ENCODE data around the gene PLEK. TPM values are rescaled to one million over a fixed set of nuclear protein-coding genes. Genes with fewer than 3 reads are reported as not detected.

PLEK gene
- total RNA-seq, 6 experiments from 2014 or later = 0.98 to 14.8 (median 2.4) TPM

DNA sequence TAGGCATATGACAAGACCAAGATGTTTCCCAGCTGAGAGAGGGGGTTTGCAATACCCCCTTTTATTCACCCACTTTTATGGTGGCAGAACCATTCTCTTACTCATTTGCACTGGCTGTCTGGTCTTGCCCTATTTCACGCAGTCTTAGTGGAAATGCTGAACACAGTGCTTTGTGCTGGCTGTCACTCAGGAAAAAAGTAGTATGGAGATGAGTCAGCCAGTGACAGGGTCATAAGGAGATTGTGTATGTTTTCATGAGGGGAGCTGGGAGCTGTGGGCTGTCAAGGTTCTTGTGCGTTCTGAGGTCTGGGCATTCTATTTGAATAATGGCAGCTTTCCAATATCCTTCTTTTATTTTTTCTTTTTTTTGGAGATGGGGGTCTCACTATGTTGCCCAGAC, 34.4 kb upstream of the PLEK start:
- TF ChIP-seq, protein P1, sequence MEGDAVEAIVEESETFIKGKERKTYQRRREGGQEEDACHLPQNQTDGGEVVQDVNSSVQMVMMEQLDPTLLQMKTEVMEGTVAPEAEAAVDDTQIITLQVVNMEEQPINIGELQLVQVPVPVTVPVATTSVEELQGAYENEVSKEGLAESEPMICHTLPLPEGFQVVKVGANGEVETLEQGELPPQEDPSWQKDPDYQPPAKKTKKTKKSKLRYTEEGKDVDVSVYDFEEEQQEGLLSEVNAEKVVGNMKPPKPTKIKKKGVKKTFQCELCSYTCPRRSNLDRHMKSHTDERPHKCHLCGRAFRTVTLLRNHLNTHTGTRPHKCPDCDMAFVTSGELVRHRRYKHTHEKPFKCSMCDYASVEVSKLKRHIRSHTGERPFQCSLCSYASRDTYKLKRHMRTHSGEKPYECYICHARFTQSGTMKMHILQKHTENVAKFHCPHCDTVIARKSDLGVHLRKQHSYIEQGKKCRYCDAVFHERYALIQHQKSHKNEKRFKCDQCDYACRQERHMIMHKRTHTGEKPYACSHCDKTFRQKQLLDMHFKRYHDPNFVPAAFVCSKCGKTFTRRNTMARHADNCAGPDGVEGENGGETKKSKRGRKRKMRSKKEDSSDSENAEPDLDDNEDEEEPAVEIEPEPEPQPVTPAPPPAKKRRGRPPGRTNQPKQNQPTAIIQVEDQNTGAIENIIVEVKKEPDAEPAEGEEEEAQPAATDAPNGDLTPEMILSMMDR (IDR thresholded peaks at IDR 0.05) = no peak
- TF ChIP-seq POLR2A (IDR thresholded peaks at IDR 0.05) = no peak
- Histone ChIP-seq H3K4me1 (no peaks in the 10 kb centered on the region), H3K27ac (no peak overlapping the region), H3K4me3 (no peak overlapping the region), H3K27me3 (no peaks in the 10 kb centered on the region), H3K9me3 (no peaks in the 10 kb centered on the region), H3K36me3 (no peaks in the 10 kb centered on the region)
- intact Hi-C loops (cut with DNase I) = no loop called here
- ATAC-seq = no peak
- no peak for DNase-seq
- WGBS (ENCODE audit: insufficient coverage, low coverage, low lambda C conversion rate, missing lambda C conversion rate) = 70% methylated on average over 2 of the region's 2 CpGs

GRCh38 chr2:68333009-68333408, 32.1 kb upstream of the PLEK start:
- Histone ChIP-seq H3K4me1 (no peaks in the 10 kb centered on the region), H3K27me3 (no peaks in the 10 kb centered on the region), H3K9me3 (no peaks in the 10 kb centered on the region), H3K36me3 (no peaks in the 10 kb centered on the region), H3K27ac (no peak overlapping the region), H3K4me3 (no peak overlapping the region)
- ATAC-seq (no peak), DNase-seq (no peak)
- TF ChIP-seq, protein P1 (IDR thresholded peaks at IDR 0.05) = no peak
- TF ChIP-seq POLR2A (IDR thresholded peaks at IDR 0.05) = no peak
- 79% methylated on average over 8 of the region's 8 CpGs for WGBS (ENCODE audit: insufficient coverage, low coverage, low lambda C conversion rate, missing lambda C conversion rate)
- intact Hi-C loops (cut with DNase I) = no loop called here

GRCh38 chr2:68333931-68334330, 31.2 kb upstream of the PLEK start:
- Histone ChIP-seq H3K4me3 (no peak overlapping the region), H3K27me3 (no peaks in the 10 kb centered on the region), H3K9me3 (no peaks in the 10 kb centered on the region), H3K36me3 (no peaks in the 10 kb centered on the region), H3K4me1 (no peaks in the 10 kb centered on the region), H3K27ac (no peak overlapping the region)
- 54% methylated on average over 3 of the region's 3 CpGs for WGBS (ENCODE audit: insufficient coverage, low coverage, low lambda C conversion rate, missing lambda C conversion rate)
- ATAC-seq (no peak), DNase-seq (no peak)
- intact Hi-C loops (cut with DNase I) = no loop called here
- TF ChIP-seq POLR2A (IDR thresholded peaks at IDR 0.05) = no peak
- TF ChIP-seq, protein P1 (IDR thresholded peaks at IDR 0.05) = no peak

- intact Hi-C loops (cut with DNase I) = no loop called here
- 83% methylated on average over 1 of the region's 1 CpG for WGBS (ENCODE audit: insufficient coverage, low coverage, low lambda C conversion rate, missing lambda C conversion rate)
- no peak for ATAC-seq
- TF ChIP-seq POLR2A (IDR thresholded peaks at IDR 0.05) = no peak
- TF ChIP-seq, protein P1 (IDR thresholded peaks at IDR 0.05) = no peak
- Histone ChIP-seq H3K4me3 (no peak overlapping the region), H3K27ac (no peak overlapping the region), H3K9me3 (no peaks in the 10 kb centered on the region), H3K27me3 (no peaks in the 10 kb centered on the region), H3K36me3 (no peaks in the 10 kb centered on the region), H3K4me1 (no peaks in the 10 kb centered on the region)
- no peak for DNase-seq
These were observed 28.9 kb upstream of the PLEK start for GRCh38 chr2:68336192-68336591.

Measured in right lobe of liver (tissue), 6 donors.